NT2/D1 (cell line): ENCODE data around the gene RTN4RL1.

Experiments used
- DNase-seq: peaks from one replicate; pipeline ENCODE4 v3.0.0-alpha.2; 2011; ENCODE audit warnings: low read depth, low spot score
- H3K27me3 ChIP-seq: 2 replicates; pipeline ENCODE4 v1.6.0; 2011; ENCODE audit warnings: mild to moderate bottlenecking; ENCODE audit not compliant: insufficient read length, insufficient read depth
- H3K36me3 ChIP-seq: 2 replicates; pipeline ENCODE4 v1.6.1; 2011; ENCODE audit warnings: mild to moderate bottlenecking, low read length, mixed read lengths; ENCODE audit not compliant: insufficient read depth, insufficient read length
- H3K4me1 ChIP-seq: 2 replicates; pipeline ENCODE4 v1.5.1; 2011; ENCODE audit not compliant: insufficient read depth, insufficient read length
- H3K4me3 ChIP-seq: 2 replicates; pipeline ENCODE4 v1.5.1; 2011; ENCODE audit warnings: low read depth; ENCODE audit not compliant: insufficient read length
- H3K9ac ChIP-seq: 2 replicates; pipeline ENCODE4 v1.6.0; 2011; ENCODE audit warnings: low read depth; ENCODE audit not compliant: insufficient read length
- H3K9me3 ChIP-seq: 2 replicates; pipeline ENCODE4 v1.5.1; 2011; ENCODE audit warnings: mild to moderate bottlenecking, low read length; ENCODE audit not compliant: insufficient read depth
- SUZ12 ChIP-seq: IDR thresholded peaks from 2 replicates; pipeline ENCODE4 v1.6.1; 2011; ENCODE audit not compliant: insufficient read length, insufficient read depth; ENCODE audit errors: extremely low read depth
- YY1 ChIP-seq: IDR thresholded peaks from 2 replicates; pipeline ENCODE4 v1.6.1; 2011; ENCODE audit not compliant: insufficient read length, insufficient read depth
- ZNF274 ChIP-seq: IDR thresholded peaks from 2 replicates; pipeline ENCODE4 v1.6.1; 2011; ENCODE audit warnings: mild to moderate bottlenecking, low read depth, low read length

The RTN4RL1 gene

GRCh38 chr17:2034157-2034556 is 9.0 kb upstream of the RTN4RL1 start:
- H3K4me3 ChIP-seq, result no peak overlapping the region
- no peak for TF ChIP-seq SUZ12
- TF ChIP-seq YY1, result no peak
- TF ChIP-seq ZNF274, result no peak
- peaks cover 50% of the 10 kb centered on the region for H3K36me3 ChIP-seq
- H3K27me3 ChIP-seq, result no peaks in the 10 kb centered on the region
- no peaks in the 10 kb centered on the region for H3K9me3 ChIP-seq
- no peak overlapping the region for H3K9ac ChIP-seq
- peaks cover 14% of the 10 kb centered on the region for H3K4me1 ChIP-seq
- no peak for DNase-seq

GRCh38 chr17:2033153-2033552 is 8.0 kb upstream of the RTN4RL1 start:
- Histone ChIP-seq H3K36me3 (peaks cover 43% of the 10 kb centered on the region), H3K9me3 (no peaks in the 10 kb centered on the region), H3K4me3 (no peak overlapping the region), H3K4me1 (peaks cover 21% of the 10 kb centered on the region), H3K27me3 (peaks cover 4% of the 10 kb centered on the region), H3K9ac (peak overlapping the region; percentile 72)
- TF ChIP-seq ZNF274, result no peak
- no peak for TF ChIP-seq SUZ12
- no peak for TF ChIP-seq YY1
- no peak for DNase-seq

- Histone ChIP-seq H3K4me3 (peak overlapping the region; percentile 99), H3K4me1 (peaks cover 19% of the 10 kb centered on the region)
- no peak for DNase-seq
Observed at GRCh38 chr17:2030779-2031163, 5.6 kb upstream of the RTN4RL1 start.

GRCh38 chr17:2029911-2030778 is 5.0 kb upstream of the RTN4RL1 start, which contains the start of gene DPH1:
DPH1 (plus strand) TSS chr17:2030153; CDS start chr17:2030170, 17 bp downstream.
- TF ChIP-seq SUZ12 (no peak), YY1 (peak; percentile 75)
- Histone ChIP-seq H3K4me1 (peaks cover 15% of the 10 kb centered on the region), H3K4me3 (peak within 1 kb of the TSS; percentile 99), H3K9me3 (no peaks in the 10 kb centered on the region), H3K9ac (peak within 1 kb of the TSS; percentile 96), H3K27me3 (peaks cover 33% of the 10 kb centered on the region), H3K36me3 (peaks cover 16% of the 10 kb centered on the region)
- DNase-seq, result no peak

More at GRCh38 chr17:2030779-2031163, 5.6 kb upstream of the RTN4RL1 start:
- Histone ChIP-seq H3K9ac (peak overlapping the region; percentile 96), H3K27me3 (peaks cover 27% of the 10 kb centered on the region), H3K36me3 (peaks cover 20% of the 10 kb centered on the region), H3K9me3 (no peaks in the 10 kb centered on the region)
- no peak for TF ChIP-seq YY1
- no peak for TF ChIP-seq ZNF274
- no peak for TF ChIP-seq SUZ12

- no peaks in the 10 kb centered on the region for H3K9me3 ChIP-seq
- H3K36me3 ChIP-seq, result peaks cover 13% of the 10 kb centered on the region
- peaks cover 47% of the 10 kb centered on the region for H3K27me3 ChIP-seq
- H3K9ac ChIP-seq, result no peak overlapping the region
- DNase-seq, result no peak
- H3K4me3 ChIP-seq, result no peak overlapping the region
- peaks cover 14% of the 10 kb centered on the region for H3K4me1 ChIP-seq
- TF ChIP-seq ZNF274, result no peak
- no peak for TF ChIP-seq YY1
- TF ChIP-seq SUZ12, result no peak
Observed at GRCh38 chr17:2028737-2029136, 3.6 kb upstream of the RTN4RL1 start.

GRCh38 chr17:2028234-2028614 is 3.1 kb upstream of the RTN4RL1 start:
- TF ChIP-seq YY1 (no peak), SUZ12 (no peak), ZNF274 (no peak)
- Histone ChIP-seq H3K9me3 (no peaks in the 10 kb centered on the region), H3K4me1 (peaks cover 16% of the 10 kb centered on the region), H3K4me3 (no peak overlapping the region), H3K9ac (no peak overlapping the region), H3K27me3 (peaks cover 49% of the 10 kb centered on the region), H3K36me3 (peaks cover 8% of the 10 kb centered on the region)
- no peak for DNase-seq

GRCh38 chr17:2027528-2028233 is 2.5 kb upstream of the RTN4RL1 start:
- no peak overlapping the region for H3K4me3 ChIP-seq
- peaks cover 52% of the 10 kb centered on the region for H3K27me3 ChIP-seq
- no peak for DNase-seq
- H3K9ac ChIP-seq, result no peak overlapping the region
- H3K36me3 ChIP-seq, result peaks cover 7% of the 10 kb centered on the region
- peaks cover 19% of the 10 kb centered on the region for H3K4me1 ChIP-seq
- no peaks in the 10 kb centered on the region for H3K9me3 ChIP-seq
- TF ChIP-seq YY1 (no peak), SUZ12 (no peak), ZNF274 (no peak)
